Measurements from ENCODE around the gene CALR. TPM values are rescaled to one million over a fixed set of nuclear protein-coding genes. Genes with fewer than 3 reads are reported as not detected.

CALR gene
- total and polyA plus RNA-seq, 10 donors: 150 to 828 (median 406) TPM

DNA sequence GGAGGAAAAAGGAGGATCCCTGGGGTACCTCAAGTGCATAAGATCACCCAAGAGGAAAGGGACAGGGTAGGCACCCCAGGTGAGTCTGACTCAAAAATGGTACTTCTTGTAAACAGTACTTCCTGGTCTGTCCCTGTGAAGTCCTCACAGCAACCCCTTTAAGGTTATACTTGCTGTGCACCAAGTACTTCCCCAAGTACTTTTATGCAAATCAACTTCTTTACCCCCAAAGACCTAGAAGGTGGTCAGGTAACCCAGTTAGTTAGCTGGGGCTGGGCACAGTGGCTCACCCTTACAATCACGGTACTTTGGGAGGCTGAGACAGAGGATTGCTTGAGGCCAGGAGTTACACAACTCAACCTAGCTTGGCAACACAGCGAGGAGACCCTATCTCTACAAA lies 2.5 kb downstream of the CALR start:
- no peaks in the 10 kb centered on the region for H3K9me3 ChIP-seq
- no peak for DNase-seq
- H3K4me1 ChIP-seq: peaks cover 40 to 89% (median 83%) of the 10 kb centered on the region in 6 donors
- peaks cover 5 to 60% (median 53%) of the 10 kb centered on the region in 6 donors for H3K36me3 ChIP-seq
- H3K27me3 ChIP-seq (replicated peaks in 1 of 7): no peaks in the 10 kb centered on the region
- H3K27ac ChIP-seq: peak overlapping the region in 5 of 8 donors; percentile 89 to 98 (median 96)
- H3K4me3 ChIP-seq: peak overlapping the region in 5 of 8 donors; percentile 94 to 99 (median 97)
- intact Hi-C loops (cut with DNase I; ENCODE audit: low total_unique reads): no loop called here
- WGBS, 5 donors: 32 to 75% (median 58%) methylated on average over 2 of the region's 2 CpGs
- TF ChIP-seq POLR2AphosphoS5 (IDR thresholded peaks at IDR 0.05) (no peak), CTCF (IDR thresholded peaks at IDR 0.05 in 8 of 11, conservative IDR thresholded peaks at IDR 0.05 in 3 of 11) (no peak), POLR2A (IDR thresholded peaks at IDR 0.05) (no peak)

GRCh38 chr19:12943437-12944044 lies 5.1 kb downstream of the CALR start:
- WGBS, 5 donors: 61 to 85% (median 68%) methylated on average over 18 of the region's 18 CpGs
- H3K4me1 ChIP-seq: peaks cover 39 to 94% (median 85%) of the 10 kb centered on the region in 6 donors
- intact Hi-C loops (cut with DNase I; ENCODE audit: low total_unique reads): no loop called here
- no peak for DNase-seq
- H3K27ac ChIP-seq: peak overlapping the region in 4 of 8 donors; percentile 15 to 93 (median 37)
- no peak overlapping the region for H3K4me3 ChIP-seq
- TF ChIP-seq CTCF (IDR thresholded peaks at IDR 0.05 in 8 of 11, conservative IDR thresholded peaks at IDR 0.05 in 3 of 11) (no peak), POLR2AphosphoS5 (IDR thresholded peaks at IDR 0.05) (peak; percentile 32 to 67 (median 53)), POLR2A (IDR thresholded peaks at IDR 0.05) (no peak)
- no peaks in the 10 kb centered on the region for H3K9me3 ChIP-seq
- H3K36me3 ChIP-seq: peaks cover 5 to 72% (median 65%) of the 10 kb centered on the region in 6 donors
- no peaks in the 10 kb centered on the region for H3K27me3 ChIP-seq (replicated peaks in 1 of 7)

DNA sequence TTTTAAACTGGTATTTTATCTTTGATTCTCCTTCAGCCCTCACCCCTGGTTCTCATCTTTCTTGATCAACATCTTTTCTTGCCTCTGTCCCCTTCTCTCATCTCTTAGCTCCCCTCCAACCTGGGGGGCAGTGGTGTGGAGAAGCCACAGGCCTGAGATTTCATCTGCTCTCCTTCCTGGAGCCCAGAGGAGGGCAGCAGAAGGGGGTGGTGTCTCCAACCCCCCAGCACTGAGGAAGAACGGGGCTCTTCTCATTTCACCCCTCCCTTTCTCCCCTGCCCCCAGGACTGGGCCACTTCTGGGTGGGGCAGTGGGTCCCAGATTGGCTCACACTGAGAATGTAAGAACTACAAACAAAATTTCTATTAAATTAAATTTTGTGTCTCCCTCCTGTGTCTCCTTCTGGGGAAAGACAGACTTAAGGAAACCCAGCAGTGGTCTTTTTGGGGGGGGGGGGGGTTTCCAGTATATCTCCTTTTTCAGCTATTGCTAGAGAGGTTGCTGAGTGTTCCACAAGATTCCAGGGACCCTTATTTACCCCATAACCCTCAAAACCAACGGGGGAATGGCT lies 5.8 kb downstream of the CALR start:
- Histone ChIP-seq H3K27me3 (replicated peaks in 1 of 7) (no peaks in the 10 kb centered on the region), H3K9me3 (no peaks in the 10 kb centered on the region), H3K4me1 (peaks cover 39 to 96% (median 87%) of the 10 kb centered on the region in 6 donors), H3K27ac (peak overlapping the region in 4 of 8 donors; percentile 93 to 98 (median 96)), H3K36me3 (peaks cover 6 to 78% (median 72%) of the 10 kb centered on the region in 6 donors), H3K4me3 (no peak overlapping the region)
- DNase-seq: no peak
- intact Hi-C loops (cut with DNase I; ENCODE audit: low total_unique reads): no loop called here
- 36 to 73% (median 48%) methylated on average over 2 of the region's 2 CpGs for WGBS, 5 donors
- no peak for TF ChIP-seq POLR2A (IDR thresholded peaks at IDR 0.05)
- no peak for TF ChIP-seq POLR2AphosphoS5 (IDR thresholded peaks at IDR 0.05)
- TF ChIP-seq CTCF (IDR thresholded peaks at IDR 0.05 in 8 of 11, conservative IDR thresholded peaks at IDR 0.05 in 3 of 11): no peak

- H3K4me3 ChIP-seq: peak within 1 kb of the TSS; percentile 77 to 99 (median 90)
- TF ChIP-seq POLR2A (IDR thresholded peaks at IDR 0.05) (peak; percentile 67 to 79 (median 70)), POLR2AphosphoS5 (IDR thresholded peaks at IDR 0.05) (peak; percentile 98 to 99 (median 99)), CTCF (IDR thresholded peaks at IDR 0.05 in 8 of 11, conservative IDR thresholded peaks at IDR 0.05 in 3 of 11) (peak in 6 of 11 experiments; percentile 8 to 37 (median 16))
- H3K27ac ChIP-seq: peak within 1 kb of the TSS; percentile 87 to 98 (median 94)
- WGBS, 5 donors: 0 to 2% (median 0%) methylated on average over 15 to 62 of the region's 62 CpGs
- intact Hi-C loops (cut with DNase I; ENCODE audit: low total_unique reads): no loop called here
- DNase-seq: peak; percentile 98
- no peaks in the 10 kb centered on the region for H3K27me3 ChIP-seq (replicated peaks in 1 of 7)
- peaks cover 10 to 79% (median 76%) of the 10 kb centered on the region in 6 donors for H3K36me3 ChIP-seq
- peaks cover 26 to 94% (median 78%) of the 10 kb centered on the region in 6 donors for H3K4me1 ChIP-seq
- H3K9me3 ChIP-seq: no peaks in the 10 kb centered on the region
Observed at GRCh38 chr19:12945479-12946091, 7.2 kb downstream of the CALR start, which contains the start of gene RAD23A. TSS of gene RAD23A (plus strand) at chr19:12945862. CDS start at chr19:12945949, 87 bp downstream.

Data from spleen (tissue), 11 donors.